ENCODE data around the gene CDCA4.

GRCh38 chr14:105055736-105056302, 34.9 kb upstream of the CDCA4 start:
- TF ChIP-seq, protein P1, sequence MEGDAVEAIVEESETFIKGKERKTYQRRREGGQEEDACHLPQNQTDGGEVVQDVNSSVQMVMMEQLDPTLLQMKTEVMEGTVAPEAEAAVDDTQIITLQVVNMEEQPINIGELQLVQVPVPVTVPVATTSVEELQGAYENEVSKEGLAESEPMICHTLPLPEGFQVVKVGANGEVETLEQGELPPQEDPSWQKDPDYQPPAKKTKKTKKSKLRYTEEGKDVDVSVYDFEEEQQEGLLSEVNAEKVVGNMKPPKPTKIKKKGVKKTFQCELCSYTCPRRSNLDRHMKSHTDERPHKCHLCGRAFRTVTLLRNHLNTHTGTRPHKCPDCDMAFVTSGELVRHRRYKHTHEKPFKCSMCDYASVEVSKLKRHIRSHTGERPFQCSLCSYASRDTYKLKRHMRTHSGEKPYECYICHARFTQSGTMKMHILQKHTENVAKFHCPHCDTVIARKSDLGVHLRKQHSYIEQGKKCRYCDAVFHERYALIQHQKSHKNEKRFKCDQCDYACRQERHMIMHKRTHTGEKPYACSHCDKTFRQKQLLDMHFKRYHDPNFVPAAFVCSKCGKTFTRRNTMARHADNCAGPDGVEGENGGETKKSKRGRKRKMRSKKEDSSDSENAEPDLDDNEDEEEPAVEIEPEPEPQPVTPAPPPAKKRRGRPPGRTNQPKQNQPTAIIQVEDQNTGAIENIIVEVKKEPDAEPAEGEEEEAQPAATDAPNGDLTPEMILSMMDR (IDR thresholded peaks at IDR 0.05): no peak
- no peak for TF ChIP-seq POLR2A (IDR thresholded peaks at IDR 0.05)

All from esophagus squamous epithelium (tissue), 4 donors.